ENCODE results near the gene PHF5A.

Gene PHF5A

DNA sequence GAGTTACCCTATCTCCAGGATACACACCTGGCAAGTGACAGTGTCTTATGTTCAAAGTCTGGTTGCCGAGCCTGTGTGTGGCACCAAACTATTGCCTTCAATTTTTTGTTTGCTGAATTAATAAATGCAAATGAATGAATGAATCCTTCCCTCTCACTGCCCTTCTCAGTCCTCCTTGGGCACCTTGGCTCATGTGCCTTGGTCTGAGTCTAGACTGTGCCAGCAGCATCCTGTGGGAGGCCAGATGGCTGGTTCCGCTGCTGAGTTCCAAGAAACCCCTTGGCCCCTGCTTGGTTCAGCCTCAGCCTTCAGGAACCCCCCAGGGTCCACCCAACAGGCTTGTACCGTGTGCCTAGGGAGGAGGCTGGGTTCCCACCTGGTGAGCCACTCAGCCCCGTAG, 52.9 kb downstream of the PHF5A start:
- H3K9me3 Mint-ChIP-seq, result no peaks in the 10 kb centered on the region
- peaks cover 45% of the 10 kb centered on the region for H3K4me1 Mint-ChIP-seq
- peak overlapping the region; percentile 72 for H3K27ac Mint-ChIP-seq
- H3K4me3 Mint-ChIP-seq, result peak overlapping the region; percentile 85 to 99
- DNase-seq (no peak), ATAC-seq (no peak)
- no peaks in the 10 kb centered on the region for H3K27me3 Mint-ChIP-seq

DNA sequence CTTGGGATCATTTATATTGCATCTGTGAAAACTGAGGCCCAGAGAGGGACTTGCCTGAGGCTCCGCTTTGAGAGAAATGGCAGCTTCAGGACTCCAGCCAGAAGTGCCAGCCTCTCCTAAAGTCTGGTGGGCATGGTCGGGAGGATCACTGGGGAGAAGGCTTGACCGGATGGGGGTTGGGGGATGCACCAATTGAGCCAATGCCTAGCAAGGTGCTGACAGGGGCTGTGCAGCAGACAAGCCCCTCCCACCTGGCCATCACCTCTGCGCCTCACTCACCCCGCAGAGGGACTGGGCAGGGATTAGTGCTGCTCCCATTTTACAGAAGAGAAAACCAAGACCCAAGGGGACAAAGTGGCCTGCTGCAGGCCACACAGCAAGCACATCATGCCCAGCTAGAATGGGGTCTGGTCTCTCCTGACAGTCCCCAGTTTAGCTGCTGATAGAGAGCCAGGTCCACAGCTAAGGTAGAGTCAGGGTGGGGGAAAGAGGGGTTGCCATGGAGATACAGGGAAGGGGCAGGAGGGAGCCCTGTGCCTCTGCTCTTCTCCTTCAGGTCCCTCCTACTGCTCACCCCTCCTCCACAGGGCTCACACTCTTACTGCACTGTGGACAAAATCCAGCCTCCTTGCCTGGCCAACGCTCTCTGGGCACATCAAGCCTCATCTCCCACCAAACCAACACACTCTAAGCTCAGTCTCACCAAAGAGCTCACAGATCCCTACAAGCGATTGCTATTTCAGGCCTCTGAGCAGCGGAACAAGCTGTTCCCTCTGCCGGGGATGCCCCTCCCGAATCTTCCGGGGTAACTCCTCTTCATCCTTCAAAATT, 57.3 kb downstream of the PHF5A start:
- DNase-seq (no peak), ATAC-seq (no peak)
- no peaks in the 10 kb centered on the region for H3K27me3 Mint-ChIP-seq
- H3K27ac Mint-ChIP-seq, result peak overlapping the region; percentile 22 to 91
- peak overlapping the region; percentile 7 to 48 for H3K4me3 Mint-ChIP-seq
- peaks cover 52% of the 10 kb centered on the region for H3K4me1 Mint-ChIP-seq
- no peaks in the 10 kb centered on the region for H3K9me3 Mint-ChIP-seq

DNA sequence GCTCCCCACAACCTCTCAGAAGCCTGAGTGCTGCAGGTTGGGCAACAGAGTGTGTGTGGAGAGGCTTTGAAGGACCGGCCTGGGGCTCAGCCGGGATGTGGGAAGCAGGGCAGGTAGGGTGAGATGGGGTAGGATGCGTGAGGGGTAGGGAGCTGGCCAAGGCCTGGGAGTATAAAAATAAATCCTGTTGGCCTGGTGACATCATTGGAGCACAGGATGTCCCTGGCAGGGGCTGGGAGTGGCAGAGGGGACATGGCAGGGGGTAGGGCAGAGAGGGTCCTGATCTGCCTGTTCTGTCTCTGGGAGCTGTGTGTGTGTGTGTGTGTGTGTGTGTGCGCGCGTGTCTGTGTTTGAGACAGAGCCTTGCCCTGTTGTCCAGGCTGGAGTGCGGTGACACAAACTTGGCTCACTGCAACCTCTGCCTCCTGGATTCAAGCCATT, 58.2 kb downstream of the PHF5A start:
- H3K27me3 Mint-ChIP-seq, result no peaks in the 10 kb centered on the region
- peak overlapping the region; percentile 83 to 85 for H3K27ac Mint-ChIP-seq
- ATAC-seq (no peak), DNase-seq (no peak)
- H3K4me3 Mint-ChIP-seq, result peak overlapping the region; percentile 5 to 23
- no peaks in the 10 kb centered on the region for H3K9me3 Mint-ChIP-seq
- H3K4me1 Mint-ChIP-seq, result peaks cover 52% of the 10 kb centered on the region
